GM18951 (cell line): ENCODE data around the gene FLOT2.
"Not testable (repeated sequence)": the region's sequence is repeated elsewhere in the genome, so short reads cannot be mapped to it uniquely, and the experiment has no call there.

Experiments used
- POLR2A ChIP-seq: IDR thresholded peaks from 4 replicates; pipeline ENCODE4 v1.6.1; 2011; ENCODE audit warnings: mild to moderate bottlenecking; ENCODE audit not compliant: insufficient read length, insufficient read depth; ENCODE audit errors: extremely low read depth
- in situ Hi-C: fragments of 300-500 bp; cut with MboI; formaldehyde crosslinking; loops from one replicate; pipeline ENCODE4 v1.12.0; 2022; ENCODE audit warnings: low sequenced_read_pairs, mixed read lengths, inconsistent platforms; ENCODE audit not compliant: unreplicated experiment

FLOT2 gene

DNA sequence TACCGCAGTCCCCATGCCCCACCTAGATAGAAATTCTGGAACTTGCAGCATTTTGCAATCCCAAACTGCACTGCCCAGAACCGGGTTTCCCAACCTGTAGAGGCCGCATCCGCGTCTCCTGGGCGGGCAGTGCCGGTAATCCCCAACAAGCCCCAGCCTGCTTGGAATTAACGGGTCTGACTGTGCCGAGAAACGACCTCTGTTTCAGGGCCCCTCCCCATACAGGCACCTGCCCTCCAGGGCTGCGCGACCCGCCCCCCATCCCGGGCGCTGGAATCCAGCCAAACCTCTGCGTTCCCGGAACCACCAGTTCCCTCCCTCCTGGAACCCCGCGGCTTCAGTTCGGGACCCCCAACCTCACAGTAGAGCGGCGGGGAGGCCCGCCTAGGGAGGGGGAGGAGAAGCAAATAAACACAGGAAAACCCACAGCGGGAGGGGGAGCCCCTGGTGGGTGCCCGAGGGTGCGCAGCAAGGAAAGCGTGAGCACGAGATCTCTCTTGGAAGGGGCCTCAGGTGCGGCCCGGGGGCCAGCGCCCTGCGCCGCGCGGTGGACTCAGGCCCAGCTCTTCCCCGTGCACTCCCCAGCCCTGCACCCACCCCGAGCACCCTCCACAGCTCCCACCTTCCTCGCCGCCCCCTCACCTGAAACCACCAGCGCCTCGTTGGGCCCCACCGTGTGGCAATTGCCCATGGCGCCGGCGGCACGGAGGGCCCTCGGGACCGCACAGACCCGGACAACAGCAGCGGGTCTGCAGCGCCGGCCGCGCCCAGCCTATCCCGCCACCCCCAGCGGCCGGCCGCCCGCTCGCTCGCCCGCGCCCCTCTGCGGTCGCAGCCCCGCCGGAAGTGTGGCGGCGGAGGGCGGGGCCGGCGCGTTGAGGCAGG is at the start of gene FLOT2:
FLOT2 (minus strand) TSS at position 850 of the 885 bp plus-strand sequence; CDS start at position 691, 159 bp downstream.
- TF ChIP-seq POLR2A, result peak; percentile 53
- in situ Hi-C loops, result no loop called here

GRCh38 chr17:28946239-28946638 is 48.7 kb upstream of the FLOT2 start:
- no peak for TF ChIP-seq POLR2A
- in situ Hi-C loops, result no loop called here

- no peak for TF ChIP-seq POLR2A
- in situ Hi-C loops, result no loop called here
These were observed 47.6 kb upstream of the FLOT2 start for GRCh38 chr17:28944862-28945741.

- TF ChIP-seq POLR2A, result no peak
- in situ Hi-C loops, result no loop called here
These were observed 46.8 kb upstream of the FLOT2 start for GRCh38 chr17:28944343-28944742.

DNA sequence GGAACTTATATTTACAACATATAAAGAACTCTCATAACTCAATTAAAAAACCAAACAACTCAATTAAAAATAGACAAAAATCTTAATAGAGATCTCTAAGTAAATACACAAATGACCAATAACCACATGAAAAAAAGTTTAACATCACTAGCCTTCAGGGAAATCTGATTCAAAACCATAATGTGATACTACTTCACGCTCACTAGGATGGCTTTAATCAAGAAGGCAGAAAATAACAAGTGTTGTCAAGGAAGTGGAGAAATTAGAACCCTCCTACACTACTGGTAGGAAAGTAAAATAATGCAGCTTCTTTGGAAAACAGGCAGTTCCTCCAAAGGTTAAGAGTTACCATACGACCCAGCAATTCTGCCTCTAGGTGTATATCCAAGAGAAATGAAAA is 45.4 kb upstream of the FLOT2 start:
- no peak for TF ChIP-seq POLR2A
- in situ Hi-C loops, result no loop called here

GRCh38 chr17:28941251-28941650 is 43.7 kb upstream of the FLOT2 start:
- in situ Hi-C loops, result no loop called here
- TF ChIP-seq POLR2A, result no peak

DNA sequence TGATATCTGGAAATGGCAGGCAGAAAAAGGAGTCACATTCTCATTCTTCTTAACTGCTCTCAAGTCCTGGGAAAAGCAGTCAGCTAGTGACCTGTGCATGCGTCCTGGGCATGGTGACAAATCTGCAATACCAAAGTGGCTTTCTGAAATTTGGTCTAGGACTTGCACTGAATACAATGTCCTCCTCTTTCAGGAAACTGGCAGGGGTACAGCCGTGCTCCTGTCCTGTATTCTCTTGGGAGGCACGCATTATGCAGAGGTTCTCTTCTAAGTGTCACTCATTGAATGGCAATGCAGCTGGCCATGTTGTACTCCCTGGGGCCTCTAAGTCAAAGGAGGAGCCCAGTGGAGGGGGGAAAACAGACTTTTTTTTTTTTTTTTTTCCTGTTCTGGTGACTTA is 43.1 kb upstream of the FLOT2 start:
- no peak for TF ChIP-seq POLR2A
- in situ Hi-C loops, result no loop called here

GRCh38 chr17:28940142-28940541 is 42.6 kb upstream of the FLOT2 start:
- TF ChIP-seq POLR2A, result no peak
- in situ Hi-C loops, result no loop called here

DNA sequence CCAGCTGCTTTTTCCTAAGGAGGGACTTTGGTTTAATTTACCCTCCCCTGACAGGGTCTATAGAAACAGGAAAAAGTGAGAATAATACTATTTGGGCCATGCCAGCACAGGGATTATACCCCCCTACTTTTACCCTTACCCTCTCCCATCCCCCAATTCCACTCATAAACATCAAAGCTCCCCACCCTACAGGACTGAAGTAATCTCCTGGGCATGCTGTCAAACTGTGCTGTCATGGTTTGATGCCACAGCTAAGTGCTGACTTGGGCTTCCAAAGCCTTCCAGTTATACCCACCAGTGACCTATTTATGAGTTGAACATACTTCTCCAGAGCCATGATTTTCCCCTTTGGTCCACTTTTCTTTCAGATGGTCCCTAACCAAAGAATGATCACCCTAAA is 41.0 kb upstream of the FLOT2 start:
- no peak for TF ChIP-seq POLR2A
- in situ Hi-C loops, result no loop called here

GRCh38 chr17:28937044-28937729 is 39.7 kb upstream of the FLOT2 start:
- TF ChIP-seq POLR2A, result no peak
- in situ Hi-C loops, result no loop called here

GRCh38 chr17:28935744-28936460 is 38.4 kb upstream of the FLOT2 start:
- in situ Hi-C loops, result no loop called here
- no peak for TF ChIP-seq POLR2A

- in situ Hi-C loops, result not testable (repeated sequence)
These were observed 37.0 kb upstream of the FLOT2 start for GRCh38 chr17:28934508-28934907.

- TF ChIP-seq POLR2A, result no peak
- in situ Hi-C loops, result no loop called here
These were observed 32.3 kb upstream of the FLOT2 start for GRCh38 chr17:28929787-28930186.

DNA sequence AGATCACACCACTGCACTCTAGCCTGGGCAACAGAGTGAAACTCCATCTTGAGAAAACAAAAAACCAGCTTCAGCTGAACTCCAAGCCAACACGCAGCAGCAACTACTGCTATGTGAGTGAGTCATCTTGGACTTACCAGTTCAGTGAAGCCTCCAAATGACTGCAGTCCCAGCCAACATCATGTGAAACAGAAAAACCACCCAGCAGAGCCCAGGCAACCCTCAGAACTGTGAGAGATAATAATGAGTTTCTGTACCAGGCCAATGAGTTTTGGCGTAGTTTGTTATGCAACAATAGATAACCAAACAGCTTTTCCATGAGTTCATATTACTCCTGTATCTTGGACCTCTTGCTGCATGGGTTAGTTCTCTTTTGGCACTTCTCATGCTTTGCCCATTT is 30.5 kb upstream of the FLOT2 start:
- in situ Hi-C loops, result no loop called here

More for the DNA sequence above, 30.5 kb upstream of the FLOT2 start:
- no peak for TF ChIP-seq POLR2A
